HG02852 (cell line): ENCODE measurements around the gene GOPC.
"Not testable (repeated sequence)": the region's sequence is repeated elsewhere in the genome, so short reads cannot be mapped to it uniquely, and the experiment has no call there.

Experiments used
- ATAC-seq: cut with Tn5 transposase; IDR thresholded peaks from one replicate; pipeline ENCODE4 v1.9.1; 2021; ENCODE audit warnings: mild to moderate bottlenecking, moderate library complexity; ENCODE audit not compliant: unreplicated experiment

Gene GOPC

GRCh38 chr6:117602151-117602898 is at the start of gene GOPC:
GOPC (minus strand) TSS chr6:117602511; CDS start chr6:117602288, 223 bp downstream.
- peak; percentile 90 for ATAC-seq

- not testable (repeated sequence) for ATAC-seq
These were observed 49.7 kb upstream of the GOPC start for GRCh38 chr6:117651984-117652383.

DNA sequence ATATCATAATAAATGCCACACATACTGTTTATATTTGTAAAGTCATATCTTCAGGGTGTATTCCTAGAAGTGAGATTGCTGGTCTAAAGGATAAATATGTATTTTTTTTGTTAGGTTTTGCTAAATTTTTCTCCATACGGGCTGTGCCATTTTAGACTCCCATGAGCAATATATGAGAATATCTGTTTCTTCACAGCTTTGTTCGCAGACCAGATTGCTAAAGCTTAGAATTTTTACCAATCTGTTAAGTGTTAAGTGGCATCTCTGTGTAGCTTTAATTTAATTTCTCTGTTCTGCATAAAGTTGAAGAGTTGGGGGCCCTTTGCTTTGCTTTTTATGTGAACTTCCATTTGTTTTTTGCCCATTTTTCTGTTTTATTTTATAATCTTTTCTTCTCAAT is 40.7 kb upstream of the GOPC start:
- no peak for ATAC-seq

DNA sequence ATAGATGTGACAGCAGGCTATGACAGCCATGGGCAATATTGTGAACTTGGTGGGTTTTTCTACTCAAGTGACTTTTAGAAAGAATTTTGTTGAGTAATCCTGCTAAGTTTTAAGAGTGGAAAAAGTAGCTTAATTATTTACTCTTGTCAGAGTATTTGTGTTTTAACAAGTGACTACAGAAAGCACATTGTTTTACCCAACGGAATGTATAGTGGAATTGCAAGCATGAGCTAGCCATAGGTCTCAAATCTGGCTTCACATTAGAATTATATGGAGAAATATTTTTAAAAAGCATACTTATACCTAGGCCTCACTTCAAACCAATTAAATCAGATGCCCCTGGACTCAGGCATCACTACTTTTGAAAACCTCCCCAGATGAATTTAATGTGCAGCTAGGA is 35.5 kb upstream of the GOPC start:
- no peak for ATAC-seq

DNA sequence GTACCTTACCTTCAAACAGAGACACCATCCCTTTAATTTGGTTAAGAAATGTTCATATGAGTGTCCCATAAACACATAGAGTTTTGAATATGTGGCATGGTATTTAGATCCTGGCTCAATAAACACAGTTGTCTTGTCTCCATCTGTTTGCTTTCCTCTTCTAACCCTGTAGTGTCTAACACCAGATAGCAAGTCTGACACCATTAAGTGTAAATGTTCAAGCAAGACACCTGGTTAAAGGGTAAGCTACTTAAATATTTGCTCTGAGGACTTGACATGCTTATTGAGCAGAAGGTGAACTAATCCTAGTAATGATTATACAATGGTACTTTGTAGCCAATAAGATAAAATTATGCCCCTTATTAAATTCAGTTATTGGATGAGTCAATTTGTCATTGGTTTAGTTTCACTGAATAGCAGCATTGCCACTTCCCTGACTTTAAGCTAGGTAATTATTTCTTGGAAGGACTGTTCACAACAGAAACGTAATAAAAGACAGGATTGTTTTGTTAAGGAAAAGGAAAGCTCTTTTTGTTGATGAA is 26.9 kb upstream of the GOPC start:
- no peak for ATAC-seq

- ATAC-seq: no peak
These were observed 25.2 kb upstream of the GOPC start for GRCh38 chr6:117627533-117627932.

DNA sequence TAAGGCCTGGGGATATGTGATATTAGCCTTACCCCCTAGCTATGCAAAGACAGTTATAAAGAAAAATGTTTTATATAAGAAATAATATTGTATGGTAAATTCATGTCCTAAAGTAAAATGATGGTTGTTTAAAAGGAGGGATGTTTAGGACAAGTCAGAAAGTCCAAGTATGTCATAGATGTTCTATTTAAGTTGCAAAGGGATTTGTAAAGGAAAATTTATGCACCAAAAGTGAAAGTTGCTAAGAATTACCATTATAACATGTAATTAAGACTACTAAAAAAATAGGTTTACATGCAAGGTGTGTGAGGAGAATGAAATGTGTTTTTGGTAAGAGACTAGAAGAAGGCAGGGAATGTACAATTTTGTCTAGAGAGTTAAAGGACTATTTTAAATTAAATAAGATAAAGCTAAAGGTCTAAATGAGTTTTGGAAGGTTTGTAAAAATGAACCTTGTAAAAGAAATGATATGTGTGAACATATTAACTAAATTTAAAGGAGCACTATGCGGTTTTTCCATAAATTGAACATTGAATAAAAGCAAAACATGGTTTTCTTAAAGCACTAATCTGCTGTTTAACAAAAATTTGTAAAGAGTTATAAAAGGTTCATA is 22.7 kb upstream of the GOPC start:
- ATAC-seq: no peak

GRCh38 chr6:117619178-117619577 is 16.9 kb upstream of the GOPC start:
- no peak for ATAC-seq

DNA sequence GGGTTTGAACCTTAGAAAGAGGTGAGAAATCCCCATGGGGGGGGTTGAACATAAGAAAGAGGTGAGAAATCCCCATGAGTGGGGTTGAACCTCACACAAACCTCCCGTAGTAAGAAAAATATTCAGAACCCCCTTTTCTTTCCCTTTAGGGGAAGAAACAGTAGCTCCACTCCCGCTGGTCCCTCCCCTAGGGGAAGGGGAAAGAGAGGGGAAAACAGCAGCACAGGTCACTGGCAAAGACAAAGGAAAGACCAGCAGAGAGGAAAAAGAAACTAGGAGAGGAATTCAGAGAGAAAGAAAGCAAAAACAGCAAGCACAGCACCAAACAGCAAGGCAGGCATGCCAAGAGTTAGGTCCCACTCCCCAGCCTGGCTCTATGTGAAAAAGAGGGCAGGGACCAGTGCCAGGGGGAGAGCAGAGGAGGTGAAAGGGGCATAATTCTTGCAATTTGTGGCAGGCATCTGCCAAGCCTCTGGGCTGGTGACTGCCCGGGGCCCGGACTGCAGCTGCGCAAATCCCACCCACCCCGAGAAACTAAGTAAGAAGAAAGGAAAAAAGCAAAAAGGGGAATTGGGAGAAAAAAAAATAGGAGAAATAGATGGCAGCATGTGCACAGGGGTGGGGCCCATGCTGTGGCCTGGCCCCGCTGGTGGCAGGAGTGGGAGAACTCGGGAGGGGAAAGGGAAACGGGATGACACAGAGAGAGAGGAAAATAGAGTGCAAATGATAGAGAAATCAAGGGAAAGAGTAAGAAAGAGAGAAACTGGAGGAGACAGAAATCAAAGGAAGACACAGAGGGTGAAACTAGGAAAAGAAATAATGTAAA is 15.1 kb upstream of the GOPC start:
- no peak for ATAC-seq

- no peak for ATAC-seq
These were observed 14.3 kb upstream of the GOPC start for GRCh38 chr6:117616391-117617209.

GRCh38 chr6:117615750-117616390 is 13.6 kb upstream of the GOPC start:
- ATAC-seq: no peak

DNA sequence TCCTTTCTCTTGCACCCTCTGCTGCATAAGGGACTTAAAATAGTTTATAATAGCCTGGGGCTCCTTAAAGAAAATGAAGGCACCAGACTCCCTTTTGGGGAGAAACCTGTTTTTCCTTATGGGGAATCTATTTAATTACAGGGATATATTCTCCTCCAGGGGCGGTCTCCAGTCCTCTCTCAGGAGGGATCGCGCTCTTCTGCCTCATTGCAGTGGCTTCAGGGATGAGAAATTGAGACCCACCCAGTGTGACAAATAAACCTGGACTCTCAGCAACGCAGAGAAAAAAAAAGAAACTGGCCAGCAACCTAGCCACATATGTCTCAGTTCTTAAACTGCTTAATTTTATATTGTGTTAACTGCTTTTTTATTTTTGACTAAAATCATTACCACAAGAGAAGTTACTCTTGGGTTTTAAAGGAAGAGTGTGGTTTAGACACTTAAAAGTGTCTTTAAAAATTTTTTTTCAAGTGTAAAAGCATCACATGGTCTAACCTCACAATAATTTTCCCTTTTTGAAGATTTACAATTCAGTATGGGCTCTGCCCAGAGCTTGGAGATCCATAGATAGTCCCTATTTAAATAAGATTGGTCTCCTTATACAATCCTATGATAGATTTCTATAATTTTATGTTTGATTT is 11.7 kb upstream of the GOPC start:
- ATAC-seq: peak; percentile 36

GRCh38 chr6:117607511-117607910 is 5.2 kb upstream of the GOPC start:
- ATAC-seq: no peak

DNA sequence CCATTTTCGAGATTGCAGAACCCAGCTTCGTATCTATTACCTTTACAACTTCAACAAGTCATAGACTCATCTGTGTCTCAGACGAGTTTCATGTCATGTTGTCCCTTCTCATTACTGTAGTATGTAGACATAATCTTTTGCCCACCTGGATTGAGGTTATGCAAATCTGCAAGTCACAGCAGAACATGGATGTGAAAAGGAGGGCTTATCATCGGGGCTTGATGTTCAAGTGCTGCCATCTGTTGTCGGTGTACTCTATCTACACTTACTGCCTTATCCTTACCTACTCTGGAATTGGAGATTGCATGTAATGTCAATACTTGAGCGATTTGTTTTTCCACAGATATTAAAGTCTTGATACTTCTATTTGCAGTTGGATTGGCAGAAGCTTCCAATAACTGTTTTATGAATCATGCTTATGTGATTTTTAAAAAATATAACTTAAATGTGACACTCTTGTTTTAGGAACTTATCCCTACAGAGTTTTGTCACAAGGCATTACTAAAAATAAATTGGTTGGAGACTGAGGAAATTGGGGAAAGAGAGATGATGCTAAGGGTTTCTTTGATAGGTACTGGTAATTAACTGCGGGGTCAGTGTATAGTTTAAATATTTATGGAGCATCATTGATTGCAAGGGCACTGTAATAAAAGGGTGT is 3.0 kb upstream of the GOPC start:
- ATAC-seq: peak; percentile 42

DNA sequence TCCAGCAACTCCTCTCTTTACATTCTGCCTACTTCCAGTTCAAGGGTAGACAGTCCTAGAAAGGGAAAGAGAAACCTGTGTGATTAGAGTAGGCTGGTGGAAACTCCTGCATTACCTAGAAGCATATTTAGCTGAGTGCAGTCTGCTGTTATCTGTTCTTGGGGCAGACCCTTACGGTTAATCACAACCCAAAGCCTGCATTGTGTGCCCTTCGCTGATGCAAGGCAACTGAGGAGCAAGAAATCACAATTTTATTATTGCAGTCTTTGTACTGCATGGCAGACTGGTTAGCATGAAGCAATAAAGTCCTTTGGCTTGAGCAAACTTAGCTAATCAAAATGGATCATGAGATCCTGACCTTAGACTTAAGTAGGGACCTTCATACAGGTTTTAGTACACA is 1.5 kb upstream of the GOPC start:
- ATAC-seq: no peak

- no peak for ATAC-seq
These were observed 733 bp upstream of the GOPC start for GRCh38 chr6:117602899-117603588.

DNA sequence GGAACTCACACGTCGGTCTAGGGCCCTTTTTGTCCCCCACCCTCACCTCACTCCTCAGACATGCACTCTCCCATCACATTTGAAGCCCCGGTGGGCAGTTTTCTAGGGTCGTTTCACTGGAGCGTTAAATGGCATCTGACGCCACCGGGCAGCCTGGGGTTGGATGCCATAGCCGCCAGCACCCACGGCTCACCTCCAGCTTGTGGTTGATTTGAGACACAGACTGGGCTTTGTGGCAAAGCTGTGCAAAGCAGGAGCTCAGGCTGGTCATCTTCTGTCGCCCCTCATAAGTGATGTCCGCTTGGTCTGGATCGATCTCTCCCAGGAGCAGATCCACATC is 530 bp downstream of the GOPC start:
- ATAC-seq: peak; percentile 6

GRCh38 chr6:117600008-117600743 is 2.1 kb downstream of the GOPC start:
- no peak for ATAC-seq
